ENCODE data around the gene ARMC12. TPM values are rescaled to one million over a fixed set of nuclear protein-coding genes. Genes with fewer than 3 reads are reported as not detected.
A peak's percentile ranks its signal among the peaks of the same experiment; 100 is the strongest.

Gene ARMC12
- total RNA-seq, 2 donors from 2014 or later = 0.57 to 0.93 TPM

DNA sequence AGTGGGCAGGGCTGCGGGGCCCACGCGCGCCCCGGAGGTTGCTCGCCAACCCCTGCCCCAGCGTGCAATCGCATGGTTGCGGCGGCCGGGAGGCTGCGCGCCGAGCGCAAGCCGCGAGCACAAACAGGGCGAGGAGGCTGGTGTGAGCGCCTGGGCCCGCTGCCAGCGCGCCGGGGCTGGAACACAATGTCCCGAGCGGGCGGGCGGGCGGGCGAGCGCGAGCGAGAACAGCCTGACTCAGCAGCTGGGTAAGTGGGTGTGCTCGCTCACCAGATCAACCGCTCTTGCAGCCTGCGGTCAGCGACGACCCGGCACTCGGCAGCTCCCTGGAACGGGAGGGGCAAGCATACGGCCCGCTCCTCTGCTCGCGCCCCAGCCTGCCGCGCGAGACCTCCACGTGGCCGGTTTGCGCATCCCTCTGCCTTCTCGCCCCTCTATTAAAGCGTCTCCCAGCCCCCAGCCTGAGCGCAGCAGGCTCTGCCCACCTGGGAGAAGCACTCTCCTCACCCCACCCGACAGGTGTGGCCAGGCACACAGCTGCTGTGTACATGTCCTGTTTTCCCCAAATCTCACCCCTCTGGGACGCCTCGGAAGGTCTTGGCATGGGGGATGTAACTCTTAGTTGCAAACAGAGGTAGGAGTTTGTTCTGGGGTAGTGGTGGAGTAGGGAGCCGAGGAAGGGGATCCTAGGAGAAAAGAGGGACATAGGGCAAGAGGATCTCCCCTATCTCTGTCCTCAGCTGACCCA lies 8.7 kb upstream of the ARMC12 start:
- Histone ChIP-seq H3K4me1 (ENCODE audit: control insufficient read depth, insufficient read depth, low read length) (peaks cover 16% of the 10 kb centered on the region), H3K36me3 (ENCODE audit: control insufficient read depth, insufficient read depth, low read length) (no peaks in the 10 kb centered on the region), H3K27me3 (ENCODE audit: control insufficient read depth, insufficient read depth, low read length, poor library complexity, severe bottlenecking) (peaks cover 24% of the 10 kb centered on the region), H3K4me3 (ENCODE audit: low read length) (peak overlapping the region; percentile 88), H3K9ac (ENCODE audit: extremely low read depth, low read length, poor library complexity, severe bottlenecking) (peak overlapping the region; percentile 44), H3K9me3 (ENCODE audit: control insufficient read depth, low read length) (no peaks in the 10 kb centered on the region), H3K27ac (ENCODE audit: low read depth, low read length) (peak overlapping the region; percentile 87)
- DNase-seq = peak; percentile 82
- TF ChIP-seq, protein P1, sequence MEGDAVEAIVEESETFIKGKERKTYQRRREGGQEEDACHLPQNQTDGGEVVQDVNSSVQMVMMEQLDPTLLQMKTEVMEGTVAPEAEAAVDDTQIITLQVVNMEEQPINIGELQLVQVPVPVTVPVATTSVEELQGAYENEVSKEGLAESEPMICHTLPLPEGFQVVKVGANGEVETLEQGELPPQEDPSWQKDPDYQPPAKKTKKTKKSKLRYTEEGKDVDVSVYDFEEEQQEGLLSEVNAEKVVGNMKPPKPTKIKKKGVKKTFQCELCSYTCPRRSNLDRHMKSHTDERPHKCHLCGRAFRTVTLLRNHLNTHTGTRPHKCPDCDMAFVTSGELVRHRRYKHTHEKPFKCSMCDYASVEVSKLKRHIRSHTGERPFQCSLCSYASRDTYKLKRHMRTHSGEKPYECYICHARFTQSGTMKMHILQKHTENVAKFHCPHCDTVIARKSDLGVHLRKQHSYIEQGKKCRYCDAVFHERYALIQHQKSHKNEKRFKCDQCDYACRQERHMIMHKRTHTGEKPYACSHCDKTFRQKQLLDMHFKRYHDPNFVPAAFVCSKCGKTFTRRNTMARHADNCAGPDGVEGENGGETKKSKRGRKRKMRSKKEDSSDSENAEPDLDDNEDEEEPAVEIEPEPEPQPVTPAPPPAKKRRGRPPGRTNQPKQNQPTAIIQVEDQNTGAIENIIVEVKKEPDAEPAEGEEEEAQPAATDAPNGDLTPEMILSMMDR (conservative IDR thresholded peaks at IDR 0.05) = no peak
- Mint-ChIP-seq H3K36me3 (ENCODE audit: low read depth) (no peaks in the 10 kb centered on the region), H3K4me1 (peaks cover 43% of the 10 kb centered on the region), H3K27me3 (ENCODE audit: insufficient read depth) (peaks cover 63% of the 10 kb centered on the region), H3K27ac (no peak overlapping the region), H3K9me3 (no peaks in the 10 kb centered on the region), H3K4me3 (peak overlapping the region; percentile 63)
- 0 to 2% methylated on average over 20 to 57 of the region's 57 CpGs for WGBS, 2 experiments (ENCODE audit: insufficient coverage in 1 of 2, insufficient read length in 1 of 2)

DNA sequence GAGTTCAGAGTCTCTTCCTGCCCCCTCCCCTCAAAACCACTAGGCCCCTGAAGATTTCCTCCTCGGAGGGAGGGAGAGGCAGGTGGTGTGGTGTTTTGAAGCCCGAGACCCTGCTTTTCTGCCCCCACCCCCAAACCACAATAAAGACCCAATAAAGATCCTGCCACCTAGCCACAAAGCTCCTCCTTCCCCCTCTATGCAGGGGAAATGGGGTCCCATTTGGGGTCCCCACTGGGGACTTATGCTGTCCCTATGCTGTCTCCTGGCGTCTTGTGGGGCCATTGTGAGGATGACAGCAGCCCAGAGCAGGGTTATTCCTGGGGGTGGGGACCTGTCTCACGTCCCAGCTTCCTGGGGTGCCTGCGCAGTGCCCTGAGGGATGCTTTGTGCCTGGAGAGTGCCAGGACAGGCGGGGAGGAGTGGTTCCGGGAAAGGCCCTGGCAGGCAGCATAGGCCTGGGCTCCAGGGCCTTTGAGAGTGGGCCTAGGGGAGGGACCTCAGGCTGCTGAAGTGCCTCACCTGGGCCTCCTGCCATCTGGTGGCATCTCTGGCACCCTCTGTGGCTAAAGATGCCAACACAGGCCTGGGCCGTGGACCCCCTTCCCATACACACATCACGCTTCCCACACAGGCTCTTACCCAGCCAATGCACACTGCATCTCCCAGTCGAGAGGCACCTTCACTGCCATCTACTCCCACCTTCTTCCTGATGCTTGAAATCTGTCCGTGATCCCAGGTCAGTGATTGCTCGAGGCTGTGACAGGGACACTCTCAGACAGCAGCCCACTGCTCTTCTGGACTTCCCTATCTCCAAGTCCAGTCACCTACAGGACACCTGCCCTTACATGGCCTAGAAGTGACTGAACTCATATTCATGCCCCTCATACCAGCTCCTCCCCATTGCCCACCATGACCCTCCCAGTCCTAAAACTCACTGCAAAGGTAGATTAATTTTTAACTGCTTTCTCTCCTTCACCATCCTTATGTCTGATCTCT lies 7.9 kb upstream of the ARMC12 start:
- H3K27me3 ChIP-seq (ENCODE audit: control insufficient read depth, insufficient read depth, low read length, poor library complexity, severe bottlenecking) = peaks cover 24% of the 10 kb centered on the region
- no peaks in the 10 kb centered on the region for H3K9me3 Mint-ChIP-seq
- peaks cover 45% of the 10 kb centered on the region for H3K4me1 Mint-ChIP-seq
- peaks cover 16% of the 10 kb centered on the region for H3K4me1 ChIP-seq (ENCODE audit: control insufficient read depth, insufficient read depth, low read length)
- H3K36me3 Mint-ChIP-seq (ENCODE audit: low read depth) = no peaks in the 10 kb centered on the region
- H3K9me3 ChIP-seq (ENCODE audit: control insufficient read depth, low read length) = no peaks in the 10 kb centered on the region
- peaks cover 63% of the 10 kb centered on the region for H3K27me3 Mint-ChIP-seq (ENCODE audit: insufficient read depth)
- 73 to 77% methylated on average over 3 to 11 of the region's 12 CpGs for WGBS, 2 experiments (ENCODE audit: insufficient coverage in 1 of 2, insufficient read length in 1 of 2)
- H3K4me3 Mint-ChIP-seq = peak overlapping the region; percentile 63
- no peak overlapping the region for H3K9ac ChIP-seq (ENCODE audit: extremely low read depth, low read length, poor library complexity, severe bottlenecking)
- no peaks in the 10 kb centered on the region for H3K36me3 ChIP-seq (ENCODE audit: control insufficient read depth, insufficient read depth, low read length)
- TF ChIP-seq, protein P1 (conservative IDR thresholded peaks at IDR 0.05) = peak; percentile 29
- no peak overlapping the region for H3K4me3 ChIP-seq (ENCODE audit: low read length)
- DNase-seq = no peak
- no peak overlapping the region for H3K27ac Mint-ChIP-seq
- no peak overlapping the region for H3K27ac ChIP-seq (ENCODE audit: low read depth, low read length)

DNA sequence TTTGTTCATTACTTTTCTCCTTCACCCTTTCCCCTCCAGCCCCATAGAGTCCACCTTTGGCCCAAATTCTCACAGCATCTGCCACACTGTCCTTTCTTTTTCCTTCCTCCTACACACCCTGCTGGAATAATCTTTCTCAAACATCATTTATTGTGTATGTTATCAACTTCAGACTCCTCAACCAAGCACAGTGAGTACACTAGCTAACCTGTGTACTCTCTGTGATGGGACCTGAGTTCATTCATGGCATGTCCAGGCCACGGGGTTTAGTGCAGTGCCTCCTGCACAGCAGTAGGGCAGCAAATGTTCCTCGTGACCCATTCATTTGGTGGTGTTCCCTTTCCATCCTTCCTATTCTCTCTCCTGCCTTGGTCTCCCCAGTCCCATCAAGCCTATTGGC lies 7.1 kb upstream of the ARMC12 start:
- no peaks in the 10 kb centered on the region for H3K9me3 ChIP-seq (ENCODE audit: control insufficient read depth, low read length)
- no peaks in the 10 kb centered on the region for H3K36me3 ChIP-seq (ENCODE audit: control insufficient read depth, insufficient read depth, low read length)
- no peak overlapping the region for H3K4me3 ChIP-seq (ENCODE audit: low read length)
- peaks cover 16% of the 10 kb centered on the region for H3K4me1 ChIP-seq (ENCODE audit: control insufficient read depth, insufficient read depth, low read length)
- TF ChIP-seq, protein P1 (conservative IDR thresholded peaks at IDR 0.05) = no peak
- H3K27me3 ChIP-seq (ENCODE audit: control insufficient read depth, insufficient read depth, low read length, poor library complexity, severe bottlenecking) = peaks cover 24% of the 10 kb centered on the region
- no peak overlapping the region for H3K9ac ChIP-seq (ENCODE audit: extremely low read depth, low read length, poor library complexity, severe bottlenecking)
- 42 to 50% methylated on average over 2 of the region's 2 CpGs for WGBS, 2 experiments (ENCODE audit: insufficient coverage in 1 of 2, insufficient read length in 1 of 2)
- H3K36me3 Mint-ChIP-seq (ENCODE audit: low read depth) = no peaks in the 10 kb centered on the region
- H3K9me3 Mint-ChIP-seq = no peaks in the 10 kb centered on the region
- peaks cover 40% of the 10 kb centered on the region for H3K4me1 Mint-ChIP-seq
- no peak overlapping the region for H3K27ac ChIP-seq (ENCODE audit: low read depth, low read length)
- peaks cover 61% of the 10 kb centered on the region for H3K27me3 Mint-ChIP-seq (ENCODE audit: insufficient read depth)
- H3K4me3 Mint-ChIP-seq = no peak overlapping the region
- DNase-seq = no peak
- no peak overlapping the region for H3K27ac Mint-ChIP-seq

All from endodermal cell (in vitro differentiated cells).